HG02571 (cell line): ENCODE results near the gene MACROD2.

Experiments
- ATAC-seq: cut with Tn5 transposase; IDR thresholded peaks from one replicate; pipeline ENCODE4 v1.9.1; 2021; ENCODE audit warnings: mild to moderate bottlenecking, moderate library complexity; ENCODE audit not compliant: unreplicated experiment

MACROD2 gene

DNA sequence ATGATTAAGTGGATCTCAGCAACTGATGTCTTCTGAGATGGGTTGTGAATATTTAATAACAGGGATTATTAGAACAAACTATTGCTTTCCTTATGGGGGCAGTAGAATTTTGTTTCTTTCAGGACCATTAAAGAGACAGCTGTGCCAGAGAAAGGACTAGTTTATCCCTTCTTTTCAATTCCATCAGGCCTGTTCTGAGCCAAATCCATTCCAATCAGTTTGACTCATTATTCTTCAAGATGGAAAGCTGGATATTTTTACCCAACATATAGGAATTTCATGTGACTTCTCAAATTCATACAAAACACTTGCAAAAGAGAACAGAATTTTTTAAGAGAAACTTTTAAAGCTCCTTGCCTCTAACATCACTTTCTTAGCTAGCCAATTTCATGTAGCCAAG, 1064.1 kb downstream of the MACROD2 start:
- ATAC-seq: no peak

DNA sequence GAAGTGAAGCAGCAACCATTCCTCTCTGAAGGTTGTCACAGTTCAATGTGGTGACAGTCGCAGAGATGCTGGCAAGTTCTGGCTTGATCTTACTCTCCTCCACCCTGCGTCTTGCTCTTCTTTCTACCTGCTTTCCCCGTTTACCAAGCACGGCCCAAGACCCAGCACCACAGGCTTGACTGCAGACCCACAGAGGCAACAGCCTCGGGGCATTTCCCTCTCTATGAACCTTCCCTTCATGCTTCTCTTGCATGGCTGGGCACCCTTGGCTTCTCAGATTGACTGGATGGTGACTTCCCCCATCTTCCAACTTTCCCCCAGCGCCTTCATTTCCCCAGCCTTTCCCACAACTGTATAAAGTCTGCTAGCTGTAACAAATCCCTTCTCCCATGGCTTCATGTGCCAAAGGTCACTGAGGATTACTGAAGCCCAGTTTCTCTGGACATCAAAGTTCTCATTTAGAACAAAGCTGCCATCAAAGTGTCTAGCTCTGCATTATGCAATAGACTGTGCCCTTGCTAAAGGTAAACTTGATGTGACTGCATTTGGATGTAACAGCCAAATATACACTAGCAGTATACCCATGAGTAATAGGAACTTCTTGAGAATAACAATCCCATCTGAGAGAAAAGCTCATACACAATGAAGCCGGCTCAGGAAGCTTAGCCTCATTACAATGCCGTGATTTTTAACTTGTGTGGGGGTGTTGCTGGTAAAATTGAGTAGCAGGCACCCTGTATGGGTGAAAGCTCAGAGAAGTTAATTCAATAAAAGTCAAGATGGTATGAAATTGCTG, 1065.1 kb downstream of the MACROD2 start:
- ATAC-seq: no peak

DNA sequence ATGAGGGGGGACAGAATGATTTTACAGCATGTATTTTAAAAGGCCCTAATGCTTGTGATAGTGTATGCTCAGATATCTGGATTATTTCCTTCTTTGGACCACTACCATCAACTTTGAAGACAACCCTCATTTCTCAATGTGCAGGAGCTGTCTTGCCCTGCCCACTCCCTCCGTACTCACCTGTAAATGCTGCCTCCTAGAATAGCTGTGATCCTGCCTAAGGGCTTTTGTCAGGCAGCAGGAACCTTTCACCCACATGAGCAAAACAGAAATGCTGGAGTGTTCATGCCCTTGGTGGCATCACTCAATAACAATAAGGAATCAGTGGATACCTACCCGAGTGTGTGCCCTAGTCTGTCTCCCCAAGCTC, 1065.7 kb downstream of the MACROD2 start:
- ATAC-seq: no peak

DNA sequence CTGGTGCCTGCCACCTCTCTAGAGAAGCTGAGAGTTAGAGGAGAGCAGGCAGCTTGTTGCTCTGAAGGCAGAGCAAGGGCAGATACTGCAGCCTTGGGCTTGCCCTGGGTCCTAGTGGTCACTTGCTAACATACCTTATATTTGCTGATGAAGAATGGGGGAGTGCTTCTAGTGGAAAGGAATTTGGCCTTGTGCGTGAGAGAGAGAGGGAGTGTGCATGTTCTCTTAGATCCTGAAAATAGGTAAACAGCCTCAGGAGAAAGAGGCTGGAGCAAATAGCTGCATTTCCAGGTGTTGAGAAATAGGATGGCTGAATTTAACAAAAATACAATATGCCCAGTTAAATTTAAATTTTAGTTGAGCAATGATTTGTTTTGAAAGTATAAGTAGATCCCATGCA, 1066.6 kb downstream of the MACROD2 start:
- ATAC-seq: no peak

DNA sequence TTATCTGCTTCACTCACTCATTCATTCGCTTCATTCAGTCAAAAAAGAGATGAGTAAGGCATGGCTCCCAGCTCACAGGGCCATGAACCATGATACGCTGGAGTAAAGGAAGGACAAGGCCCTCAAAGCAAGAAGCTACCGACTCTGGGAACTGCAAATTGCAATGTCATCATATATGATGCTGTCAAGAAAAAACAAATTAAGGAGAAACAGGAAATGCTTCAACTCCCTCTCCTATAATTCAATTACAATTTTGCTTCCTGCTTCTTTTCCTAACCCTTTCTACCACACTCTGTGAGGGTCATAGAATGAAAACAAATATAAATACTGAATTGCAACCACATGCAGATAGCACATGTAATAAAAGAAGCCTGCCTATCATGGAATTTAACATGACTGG, 1067.8 kb downstream of the MACROD2 start:
- no peak for ATAC-seq

DNA sequence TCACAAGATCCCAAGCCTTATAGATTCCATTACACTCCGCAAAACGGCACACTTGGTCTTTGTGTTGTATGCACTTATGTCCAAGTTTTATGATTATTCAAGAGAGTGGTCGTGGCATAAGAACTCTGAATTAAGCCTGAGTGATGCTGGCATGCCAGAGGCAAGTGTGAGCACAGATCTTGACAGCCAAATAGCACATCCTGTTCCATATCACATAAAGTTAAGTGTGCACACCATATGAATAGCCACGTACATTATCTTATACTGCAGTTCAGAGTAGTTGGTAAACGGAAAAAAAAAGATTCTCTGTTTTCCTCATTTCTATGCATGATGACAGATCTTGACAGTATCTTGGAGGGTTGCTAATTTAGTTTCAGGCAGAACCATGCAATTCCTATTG, 1069.4 kb downstream of the MACROD2 start:
- ATAC-seq: no peak

DNA sequence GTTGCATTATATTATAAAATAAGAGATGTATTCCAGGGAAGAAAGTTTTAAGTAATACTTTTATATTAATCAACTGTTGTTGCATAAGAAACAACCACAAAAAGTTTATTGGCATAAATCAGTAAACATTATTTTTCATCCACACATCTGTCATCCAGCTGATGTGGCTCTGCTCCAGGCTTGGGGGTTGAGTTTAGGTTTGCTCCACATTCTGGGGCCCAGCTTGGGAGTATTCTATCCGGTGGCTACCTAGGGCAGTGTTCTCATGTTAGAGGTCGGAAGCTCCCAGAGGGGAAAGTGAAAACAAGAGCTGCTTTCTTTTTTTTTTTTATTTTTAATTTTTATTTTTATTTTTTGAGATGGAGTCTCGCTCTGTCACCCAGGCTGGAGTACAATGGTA, 1070.5 kb downstream of the MACROD2 start:
- ATAC-seq: no peak

DNA sequence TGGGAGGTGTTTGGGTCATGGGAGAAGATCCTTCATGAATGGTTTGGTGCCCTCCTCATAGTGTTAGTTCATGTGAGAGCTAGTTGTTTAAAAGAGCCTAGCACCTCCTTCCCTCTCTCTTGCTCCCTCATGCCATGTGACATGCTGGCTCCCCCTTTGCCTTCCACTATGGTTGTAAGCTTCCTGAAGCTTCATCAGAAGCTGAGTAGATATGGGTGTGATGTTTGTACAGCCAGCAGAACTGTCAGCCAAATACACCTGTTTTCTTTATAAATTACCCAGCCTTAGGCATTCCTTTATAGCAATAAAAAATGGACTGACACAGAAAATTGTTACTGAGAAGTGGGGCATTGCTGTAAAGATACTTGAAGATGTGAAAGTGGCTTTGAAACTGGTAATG, 1073.2 kb downstream of the MACROD2 start:
- ATAC-seq: no peak

DNA sequence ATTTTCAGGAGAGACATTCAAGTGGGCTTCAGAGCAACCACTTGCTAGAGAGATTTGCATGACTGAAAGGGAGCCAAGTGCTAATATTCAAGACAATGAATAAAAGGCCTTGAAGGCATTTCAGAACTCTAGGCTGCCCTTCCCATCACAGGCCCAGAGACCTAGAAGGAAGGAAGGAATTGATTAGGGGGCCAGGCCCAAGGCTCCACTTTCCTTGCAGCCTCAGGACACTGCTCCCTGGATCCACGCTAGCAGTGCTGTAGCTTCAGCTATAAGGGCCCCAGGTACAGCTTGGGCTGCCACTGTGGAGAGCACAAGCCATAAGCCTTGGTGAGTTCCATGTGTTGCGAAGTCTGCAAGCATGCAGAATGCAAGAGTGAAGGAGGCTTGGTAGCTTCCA, 1074.0 kb downstream of the MACROD2 start:
- ATAC-seq: no peak

DNA sequence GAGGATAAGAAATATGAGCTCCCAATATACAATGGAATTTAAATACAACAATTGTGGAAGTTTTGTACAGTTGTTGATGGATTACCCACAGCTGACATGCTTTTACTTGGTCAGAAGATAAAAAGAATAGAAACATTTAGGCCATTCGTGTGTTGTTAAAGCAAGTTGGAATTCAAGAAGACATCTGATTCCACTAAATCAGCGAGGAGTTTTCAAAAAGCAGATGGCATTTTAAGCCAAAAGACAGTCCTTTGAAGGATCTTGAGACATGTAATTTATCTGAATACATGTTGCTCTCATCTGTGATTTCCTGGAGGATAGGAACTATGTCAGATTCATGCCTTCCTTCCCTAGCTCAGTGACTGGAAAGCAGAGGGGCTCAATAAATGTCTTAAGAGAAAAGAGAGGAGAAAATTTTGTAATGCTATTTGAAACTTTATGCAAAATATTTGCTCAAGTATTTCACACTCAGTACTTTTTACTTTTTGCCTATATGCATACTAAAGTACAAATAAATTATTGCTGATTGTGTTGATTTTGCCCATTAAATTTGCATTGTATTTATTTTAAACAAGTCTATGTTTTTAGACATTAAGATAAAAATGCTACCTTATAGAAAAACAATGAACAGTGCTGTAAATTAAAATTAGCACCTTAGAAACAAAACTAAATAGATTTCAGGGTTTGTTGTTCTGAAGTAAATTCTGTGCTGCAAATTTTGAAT, 1075.9 kb downstream of the MACROD2 start:
- ATAC-seq: no peak

DNA sequence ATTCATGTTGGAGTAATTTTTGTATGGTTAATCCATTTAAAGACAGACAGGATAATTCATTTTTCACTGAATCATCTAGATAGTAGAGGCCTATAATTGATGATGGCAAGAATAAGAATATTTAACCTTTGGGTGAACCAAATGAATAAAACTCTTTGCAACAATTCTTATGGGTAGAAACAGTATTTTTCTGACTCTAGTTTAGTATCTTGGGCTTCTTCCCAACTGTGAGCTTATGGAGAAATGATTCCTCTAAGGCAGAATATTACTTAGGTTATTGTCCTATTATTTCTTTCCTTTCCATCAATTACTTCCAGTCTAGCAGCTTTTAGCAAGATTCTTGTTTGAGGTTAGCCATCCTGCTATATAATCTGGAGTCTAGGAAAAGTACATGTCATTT, 1077.0 kb downstream of the MACROD2 start:
- no peak for ATAC-seq

DNA sequence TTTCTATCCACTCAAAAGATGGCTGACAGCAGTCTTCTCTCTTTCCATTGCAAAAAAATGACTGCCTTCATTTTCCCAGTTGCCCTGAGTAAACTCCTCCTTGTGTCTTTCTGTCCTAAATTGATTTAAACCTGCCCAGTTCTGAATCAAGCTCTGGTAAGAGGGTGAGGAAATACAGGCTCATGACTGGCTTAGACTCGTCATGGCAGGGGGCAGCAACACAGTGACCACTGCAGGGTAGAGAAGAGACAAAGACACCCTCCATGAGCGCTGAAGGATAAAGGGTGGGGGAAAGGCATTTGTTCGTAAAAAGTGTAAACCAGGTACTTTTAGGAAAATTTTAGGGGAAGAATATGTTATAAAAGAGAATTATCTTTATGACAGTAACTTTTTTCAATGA, 1080.3 kb downstream of the MACROD2 start:
- ATAC-seq: no peak

DNA sequence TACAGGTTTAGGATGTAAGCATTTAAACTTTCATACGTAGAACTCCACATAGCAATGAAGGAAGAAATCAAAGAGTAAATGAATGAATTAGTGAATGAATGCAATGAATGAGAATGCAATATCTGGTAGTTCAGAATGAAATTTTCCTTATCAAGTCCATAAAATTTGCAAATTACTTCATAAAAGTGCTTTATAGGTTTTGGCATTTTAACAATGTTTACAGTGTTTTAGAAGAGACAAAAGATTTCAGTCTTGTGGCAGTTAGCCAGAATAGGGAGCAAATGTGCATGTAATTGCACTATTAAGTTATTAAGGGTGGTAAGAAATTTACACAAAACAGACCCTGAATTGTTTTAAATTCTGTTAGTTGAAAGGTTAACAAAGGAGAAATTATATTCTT, 1081.5 kb downstream of the MACROD2 start:
- ATAC-seq: no peak

DNA sequence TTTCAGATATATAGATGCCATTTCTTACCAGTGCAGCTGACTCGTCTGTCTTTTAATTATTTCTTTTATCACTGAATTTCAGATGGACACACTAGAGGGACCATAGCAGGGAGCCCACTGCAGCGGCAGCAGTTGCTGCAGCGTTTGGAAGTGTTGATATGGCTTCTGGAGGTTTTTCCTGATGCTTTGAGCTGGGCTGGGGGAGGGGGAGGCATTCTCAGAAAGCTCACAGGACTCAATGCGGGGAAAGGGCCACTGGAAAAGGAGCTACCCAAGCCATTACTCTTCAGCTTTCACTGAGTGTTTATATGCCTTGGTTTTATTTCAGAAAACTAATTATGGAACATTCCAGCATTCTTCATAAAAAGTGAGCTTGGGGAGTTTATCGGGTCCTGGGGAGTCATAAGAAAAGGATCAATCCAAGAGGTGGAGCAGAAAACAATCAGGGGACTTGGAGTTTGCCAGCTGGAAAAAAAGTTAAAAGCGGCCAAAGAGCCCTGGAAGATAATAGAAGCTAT, 1082.5 kb downstream of the MACROD2 start:
- no peak for ATAC-seq

DNA sequence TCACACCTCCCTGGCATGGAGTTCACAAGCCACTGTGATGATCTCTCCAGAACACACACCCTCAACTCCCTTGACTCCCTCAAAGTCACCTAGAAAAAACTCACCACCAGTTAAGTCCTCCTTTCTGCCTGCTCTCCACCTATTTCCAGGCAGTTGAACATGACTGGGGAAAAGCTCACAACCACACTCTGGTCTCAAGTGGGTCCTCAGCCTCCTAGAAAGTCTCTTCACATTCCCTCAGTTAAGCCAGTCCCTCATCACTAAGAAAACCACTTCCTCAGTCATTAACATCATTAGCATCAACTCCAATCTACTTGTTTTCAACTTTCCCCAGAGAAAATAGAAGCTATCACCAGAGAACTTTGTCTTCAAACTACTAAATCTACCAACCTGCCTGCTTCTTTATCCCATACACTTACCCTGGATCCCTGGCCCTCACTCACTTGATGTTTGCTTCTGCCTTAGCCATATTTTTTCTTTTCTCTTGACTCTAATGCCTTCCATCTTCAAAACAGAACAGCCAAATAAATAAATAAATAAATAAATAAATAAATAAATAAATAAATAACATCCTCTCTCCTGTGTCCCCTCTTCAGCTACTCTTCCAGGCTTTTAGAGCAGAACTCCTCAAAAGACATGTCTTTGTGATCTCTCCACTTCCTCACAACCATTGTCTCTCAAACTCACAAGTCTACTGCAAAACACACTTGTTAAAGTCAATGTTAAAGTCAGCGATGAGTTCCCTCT, 1084.5 kb downstream of the MACROD2 start:
- ATAC-seq: no peak

DNA sequence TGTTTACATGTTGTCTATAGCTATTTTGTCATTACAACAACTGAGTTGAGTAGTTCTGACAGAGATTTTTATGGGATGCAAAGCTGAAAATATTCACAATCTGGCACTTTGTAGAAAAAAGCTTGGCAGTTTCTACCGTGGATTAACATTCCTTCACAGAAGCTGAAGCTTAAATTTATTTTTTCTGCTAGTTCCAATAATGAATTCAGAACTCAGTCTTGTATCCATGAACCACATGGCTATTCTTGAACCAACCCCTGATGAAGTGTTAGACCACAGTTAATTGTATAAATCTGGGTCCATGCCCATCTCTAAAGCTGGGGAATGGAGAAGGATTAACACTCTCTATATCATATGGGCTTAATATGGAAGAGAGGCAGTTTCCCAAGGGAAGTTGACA, 1085.9 kb downstream of the MACROD2 start:
- ATAC-seq: no peak

DNA sequence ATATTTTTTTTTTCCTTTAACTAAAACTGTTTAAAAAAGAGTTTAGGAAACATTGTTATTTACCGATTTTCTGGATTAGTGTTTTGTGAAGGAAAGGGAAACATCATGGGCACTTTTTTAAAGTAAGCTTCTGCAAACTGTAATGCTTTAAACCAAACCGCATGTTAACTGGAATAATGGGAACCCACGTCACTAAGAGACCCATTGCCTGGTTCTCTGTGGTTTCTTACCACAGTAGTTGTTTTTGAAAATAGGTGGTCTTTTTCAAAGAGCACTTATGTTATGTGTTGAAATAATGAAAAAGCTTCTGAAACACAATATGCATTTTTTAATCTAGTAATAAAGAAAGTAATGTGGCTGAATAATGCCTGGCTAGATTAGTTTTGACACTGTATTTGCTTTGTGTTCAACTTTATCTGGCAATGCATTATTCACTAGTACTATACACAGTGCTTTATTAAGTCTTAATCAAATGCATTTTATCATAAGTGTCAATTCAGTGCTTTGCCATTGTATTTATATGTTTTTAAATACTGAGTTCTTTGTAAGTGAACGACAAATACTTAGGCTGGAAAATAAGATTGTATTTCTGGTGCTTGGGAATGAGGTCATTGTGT, 1096.2 kb downstream of the MACROD2 start:
- ATAC-seq: no peak

DNA sequence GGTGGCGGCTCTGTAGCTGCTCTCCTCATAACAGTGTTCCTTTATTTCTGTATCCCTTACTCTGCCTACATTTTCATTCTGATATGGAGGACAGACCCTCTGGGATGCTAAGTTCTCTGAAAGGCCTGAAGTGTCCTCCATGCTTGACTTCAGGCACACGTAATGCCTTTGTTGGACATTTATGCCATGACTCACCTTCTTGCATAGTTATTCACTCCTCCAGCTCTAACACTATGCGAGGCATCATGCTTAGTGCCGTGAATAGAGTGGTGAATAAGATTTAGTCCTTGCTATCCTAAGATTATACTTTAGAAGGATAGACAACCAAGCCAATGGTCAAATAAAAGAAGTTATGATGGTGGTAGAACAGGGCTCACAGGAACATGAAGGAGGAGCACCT, 1103.0 kb downstream of the MACROD2 start:
- ATAC-seq: no peak

DNA sequence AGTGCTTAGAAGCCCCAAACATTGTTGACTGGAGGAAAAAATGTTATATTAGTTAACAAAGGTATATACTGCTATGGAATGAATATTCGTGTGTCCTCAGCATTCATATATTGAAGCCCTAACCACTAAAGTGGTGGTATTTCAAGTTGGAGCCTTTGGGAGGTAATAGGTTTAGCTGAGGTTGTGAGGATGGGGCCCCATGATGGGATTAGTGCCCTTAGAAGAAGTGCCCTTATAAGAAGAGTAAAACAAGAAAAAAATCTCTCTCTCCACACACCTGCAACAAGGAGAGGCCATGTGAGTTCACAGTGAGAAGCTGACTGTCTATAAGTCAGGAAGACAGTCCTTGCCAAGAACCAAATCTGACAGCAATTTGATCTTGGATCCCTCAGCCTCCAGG, 1103.8 kb downstream of the MACROD2 start:
- ATAC-seq: no peak

DNA sequence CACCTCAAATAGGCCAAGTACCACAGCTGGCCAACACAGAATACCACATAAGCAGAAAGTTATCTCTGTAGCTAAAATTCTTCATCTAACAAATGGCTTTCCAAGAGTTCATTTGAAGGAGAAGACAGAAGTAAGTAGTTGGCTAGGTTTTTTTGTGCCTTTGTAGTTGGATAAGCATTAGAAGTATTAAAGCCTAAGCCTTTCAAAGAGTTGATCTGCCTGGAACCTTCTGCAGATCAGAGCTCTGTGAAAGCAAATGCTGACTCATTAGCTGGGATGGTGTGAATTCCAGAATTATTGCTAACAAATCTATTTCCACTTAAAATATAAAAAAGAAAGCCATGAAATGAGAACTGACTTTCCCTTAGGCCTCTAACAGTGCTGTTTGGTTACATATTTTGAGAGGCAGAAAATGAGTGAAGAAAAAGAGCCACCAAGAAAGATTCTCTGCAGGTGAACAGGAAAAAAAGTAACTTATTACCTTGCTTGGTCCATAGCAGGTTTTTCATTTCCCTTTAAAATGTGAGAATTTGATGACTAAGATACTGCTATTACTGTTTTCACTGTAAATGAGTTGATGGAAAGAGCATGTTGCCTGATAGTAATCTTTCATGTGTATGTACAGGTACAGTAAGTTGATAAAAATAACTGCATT, 1105.3 kb downstream of the MACROD2 start:
- no peak for ATAC-seq

DNA sequence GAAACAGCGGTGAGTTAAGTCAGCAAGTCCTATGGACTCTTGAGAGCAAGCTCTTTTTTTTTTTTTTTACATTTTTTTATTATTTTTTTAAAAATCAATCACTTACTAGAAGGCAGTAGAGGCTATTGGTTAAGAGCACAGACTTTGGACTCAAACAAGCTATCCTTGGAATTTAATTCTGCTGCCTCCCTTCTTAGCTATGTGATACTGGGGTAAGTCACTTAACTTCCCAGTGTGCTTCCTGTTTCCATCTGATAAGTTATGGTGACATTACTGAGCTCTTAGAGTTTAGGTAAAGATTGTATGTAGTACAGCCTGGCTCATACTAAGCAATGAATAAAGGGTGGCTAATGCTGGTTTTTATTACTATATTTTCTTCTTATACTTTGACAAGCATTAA, 1112.6 kb downstream of the MACROD2 start:
- ATAC-seq: no peak
